ENCODE data around the gene DIAPH3.

Gene DIAPH3

DNA sequence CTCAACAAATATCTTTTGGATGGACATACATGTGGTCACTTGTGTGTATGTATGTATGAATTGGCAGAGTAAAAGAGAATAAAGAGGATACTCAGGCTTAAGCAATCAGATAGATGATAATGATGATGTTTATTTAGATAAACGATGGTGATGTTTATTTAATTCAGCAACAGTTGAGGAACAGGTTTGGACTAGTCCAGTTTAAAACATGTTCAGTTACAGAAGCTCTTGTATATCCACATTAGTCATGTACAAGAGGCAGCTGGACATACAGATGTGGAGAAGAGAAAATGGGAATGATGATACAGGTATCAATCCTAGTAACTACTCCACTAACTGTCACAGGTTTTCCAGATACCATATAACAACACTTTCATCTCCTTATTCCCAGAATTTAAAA, 232.1 kb downstream of the DIAPH3 start:
- in situ Hi-C loops (cut with HindIII; ENCODE audit: low pct_ligation_motif_present, low pct_unique_long_range_greater_than_20kb, low sequenced_read_pairs): no loop called here
- DNase-seq: no peak

DNA sequence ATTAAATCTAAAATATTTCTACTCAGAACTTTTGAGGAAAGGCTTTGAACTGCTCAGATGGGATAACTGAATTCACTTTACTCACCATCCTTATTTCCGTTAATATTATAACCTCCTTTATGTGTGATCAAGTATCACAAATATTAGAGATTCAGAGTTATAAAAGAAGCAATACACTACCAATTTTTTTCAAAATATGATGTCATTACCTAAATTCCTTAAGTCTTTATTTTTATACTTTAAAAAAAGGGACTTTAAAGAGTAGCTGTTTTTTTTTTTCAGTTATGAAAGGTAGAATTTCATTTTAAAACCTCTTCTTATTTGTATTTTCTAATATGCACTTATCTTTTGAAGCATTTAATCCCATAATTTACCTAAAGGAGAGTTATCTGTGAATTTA, 239.5 kb downstream of the DIAPH3 start:
- no peak for DNase-seq
- in situ Hi-C loops (cut with HindIII; ENCODE audit: low pct_ligation_motif_present, low pct_unique_long_range_greater_than_20kb, low sequenced_read_pairs): no loop called here

DNA sequence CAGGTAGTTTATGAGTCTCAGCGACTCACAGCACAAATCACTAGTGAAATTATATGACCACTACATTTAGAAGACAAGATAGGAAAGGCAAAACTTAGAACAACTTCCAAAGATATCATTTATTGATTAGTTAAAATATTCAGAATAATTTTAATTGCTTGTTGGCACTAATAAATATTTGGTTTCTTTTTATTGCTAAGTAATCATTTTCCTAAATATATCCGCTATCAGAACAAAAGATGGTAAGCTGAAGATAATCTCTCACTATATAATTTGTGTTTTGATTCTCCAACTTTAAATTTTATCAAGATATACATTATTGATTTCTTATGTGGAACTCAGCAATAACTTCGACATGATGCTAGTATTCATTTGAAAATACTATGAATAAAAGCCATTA, 248.5 kb downstream of the DIAPH3 start:
- no peak for DNase-seq
- in situ Hi-C loops (cut with HindIII; ENCODE audit: low pct_ligation_motif_present, low pct_unique_long_range_greater_than_20kb, low sequenced_read_pairs): no loop called here

DNA sequence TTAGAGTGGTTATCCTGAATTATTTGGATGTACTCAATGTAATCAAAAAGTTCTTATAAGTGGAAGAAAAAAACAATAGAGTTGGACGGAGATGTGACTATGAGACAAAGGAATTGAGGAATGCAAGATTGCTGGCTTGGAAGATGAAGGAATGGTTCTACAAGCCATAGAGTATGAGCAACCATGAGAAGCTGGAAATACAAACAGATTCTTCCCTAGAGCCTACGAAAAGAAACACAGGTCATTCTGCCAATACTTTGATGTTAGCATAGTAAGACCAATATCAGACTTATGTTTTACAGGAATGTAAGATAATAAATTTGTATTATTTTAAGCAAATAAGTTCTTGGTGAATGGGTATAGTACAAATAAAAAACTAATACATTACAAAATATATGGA, 249.2 kb downstream of the DIAPH3 start:
- no peak for DNase-seq
- in situ Hi-C loops (cut with HindIII; ENCODE audit: low pct_ligation_motif_present, low pct_unique_long_range_greater_than_20kb, low sequenced_read_pairs): no loop called here

GRCh38 chr13:59906413-59907049, 257.2 kb downstream of the DIAPH3 start:
- DNase-seq: peak; percentile 35
- in situ Hi-C loops (cut with HindIII; ENCODE audit: low pct_ligation_motif_present, low pct_unique_long_range_greater_than_20kb, low sequenced_read_pairs): no loop called here

- no peak for DNase-seq
- in situ Hi-C loops (cut with HindIII; ENCODE audit: low pct_ligation_motif_present, low pct_unique_long_range_greater_than_20kb, low sequenced_read_pairs): no loop called here
Observed at GRCh38 chr13:59901191-59901590, 262.5 kb downstream of the DIAPH3 start.

GRCh38 chr13:59898066-59898465, 265.7 kb downstream of the DIAPH3 start:
- no peak for DNase-seq
- in situ Hi-C loops (cut with HindIII; ENCODE audit: low pct_ligation_motif_present, low pct_unique_long_range_greater_than_20kb, low sequenced_read_pairs): no loop called here

- DNase-seq: no peak
- in situ Hi-C loops (cut with HindIII; ENCODE audit: low pct_ligation_motif_present, low pct_unique_long_range_greater_than_20kb, low sequenced_read_pairs): no loop called here
Observed at GRCh38 chr13:59893266-59893665, 270.5 kb downstream of the DIAPH3 start.

GRCh38 chr13:59891053-59891452, 272.7 kb downstream of the DIAPH3 start:
- in situ Hi-C loops (cut with HindIII; ENCODE audit: low pct_ligation_motif_present, low pct_unique_long_range_greater_than_20kb, low sequenced_read_pairs): no loop called here
- DNase-seq: no peak

DNA sequence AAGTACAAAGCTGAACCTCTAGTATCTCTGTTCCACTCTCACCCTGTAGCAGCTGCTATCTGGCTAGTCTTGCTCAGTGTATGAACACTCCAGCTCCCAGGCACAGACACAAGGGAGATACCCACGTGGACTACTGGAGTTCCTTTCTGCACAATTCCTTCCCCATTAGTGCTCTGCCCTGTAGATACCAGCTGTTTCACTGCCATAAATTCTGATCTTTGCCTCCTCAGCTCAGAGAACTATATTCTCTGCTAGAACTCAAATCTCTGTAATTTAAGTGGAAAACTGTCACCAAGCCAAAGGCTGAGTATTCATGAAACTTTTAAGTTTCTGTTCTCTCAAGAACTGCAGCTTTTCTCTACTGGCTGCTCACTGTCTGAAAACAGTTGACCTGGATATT, 273.7 kb downstream of the DIAPH3 start:
- DNase-seq: no peak
- in situ Hi-C loops (cut with HindIII; ENCODE audit: low pct_ligation_motif_present, low pct_unique_long_range_greater_than_20kb, low sequenced_read_pairs): no loop called here

DNA sequence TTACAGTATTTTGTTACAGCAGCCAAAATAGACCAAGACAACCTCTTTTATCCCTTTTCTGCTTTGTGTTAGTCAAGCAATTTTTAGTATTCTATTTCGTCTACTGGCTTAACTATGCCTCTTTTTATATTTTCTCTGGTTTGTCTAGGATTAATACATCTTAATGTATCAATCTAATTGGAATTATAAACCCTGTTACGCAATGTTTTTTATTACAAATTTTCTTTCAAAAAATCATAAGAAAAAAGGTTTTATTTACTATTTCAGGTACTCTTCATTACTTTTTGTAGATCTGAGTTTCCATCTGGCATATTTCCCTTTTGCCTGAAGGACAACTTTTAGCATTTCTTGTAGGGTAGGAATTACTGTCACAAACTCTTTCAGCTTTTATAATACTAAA, 275.3 kb downstream of the DIAPH3 start:
- DNase-seq: no peak
- in situ Hi-C loops (cut with HindIII; ENCODE audit: low pct_ligation_motif_present, low pct_unique_long_range_greater_than_20kb, low sequenced_read_pairs): no loop called here

DNA sequence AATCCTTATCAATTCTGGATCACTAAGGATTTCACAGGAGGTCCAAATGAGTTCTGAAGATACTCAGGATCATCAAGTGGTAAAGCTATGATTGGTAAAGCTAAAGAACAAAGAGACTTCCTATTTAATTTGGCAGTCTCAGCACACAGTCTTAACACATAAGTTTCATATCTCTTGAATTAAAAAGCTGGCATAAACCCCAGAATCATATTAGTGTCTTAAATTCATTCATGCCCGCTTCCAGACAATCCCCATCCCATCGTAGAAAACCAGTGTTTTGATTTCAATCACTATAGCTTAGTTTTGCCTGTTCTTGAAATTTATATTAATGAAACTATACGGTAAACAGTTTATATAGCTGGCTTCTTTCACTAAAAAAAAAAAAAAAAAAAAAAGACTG, 278.7 kb downstream of the DIAPH3 start:
- in situ Hi-C loops (cut with HindIII; ENCODE audit: low pct_ligation_motif_present, low pct_unique_long_range_greater_than_20kb, low sequenced_read_pairs): no loop called here
- DNase-seq: no peak

- in situ Hi-C loops (cut with HindIII; ENCODE audit: low pct_ligation_motif_present, low pct_unique_long_range_greater_than_20kb, low sequenced_read_pairs): no loop called here
- DNase-seq: no peak
Observed at GRCh38 chr13:59883885-59884284, 279.8 kb downstream of the DIAPH3 start.

GRCh38 chr13:59880468-59880867, 283.3 kb downstream of the DIAPH3 start:
- no peak for DNase-seq
- in situ Hi-C loops (cut with HindIII; ENCODE audit: low pct_ligation_motif_present, low pct_unique_long_range_greater_than_20kb, low sequenced_read_pairs): no loop called here

- no peak for DNase-seq
- in situ Hi-C loops (cut with HindIII; ENCODE audit: low pct_ligation_motif_present, low pct_unique_long_range_greater_than_20kb, low sequenced_read_pairs): no loop called here
Observed at GRCh38 chr13:59879281-59879680, 284.4 kb downstream of the DIAPH3 start.

DNA sequence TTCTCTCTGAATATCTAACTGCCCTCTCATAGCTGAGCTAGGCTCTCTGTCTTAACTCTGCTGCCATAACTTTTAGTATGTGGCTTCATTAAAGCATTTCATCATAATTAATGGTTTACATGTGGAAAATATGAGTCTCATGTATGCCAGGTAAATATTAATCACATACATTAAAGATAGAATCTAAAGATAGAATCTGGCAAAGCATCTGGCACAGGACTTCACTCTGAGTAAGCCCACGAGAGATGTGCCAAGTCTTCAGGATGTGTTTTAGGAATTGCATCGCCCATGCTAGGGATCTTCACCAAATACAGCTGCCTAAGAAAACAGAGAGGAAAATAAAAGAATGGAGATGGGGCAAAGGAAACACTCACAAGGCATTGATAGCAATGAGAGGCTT, 285.8 kb downstream of the DIAPH3 start:
- in situ Hi-C loops (cut with HindIII; ENCODE audit: low pct_ligation_motif_present, low pct_unique_long_range_greater_than_20kb, low sequenced_read_pairs): no loop called here
- no peak for DNase-seq

GRCh38 chr13:59874973-59875372, 288.8 kb downstream of the DIAPH3 start:
- DNase-seq: no peak

DNA sequence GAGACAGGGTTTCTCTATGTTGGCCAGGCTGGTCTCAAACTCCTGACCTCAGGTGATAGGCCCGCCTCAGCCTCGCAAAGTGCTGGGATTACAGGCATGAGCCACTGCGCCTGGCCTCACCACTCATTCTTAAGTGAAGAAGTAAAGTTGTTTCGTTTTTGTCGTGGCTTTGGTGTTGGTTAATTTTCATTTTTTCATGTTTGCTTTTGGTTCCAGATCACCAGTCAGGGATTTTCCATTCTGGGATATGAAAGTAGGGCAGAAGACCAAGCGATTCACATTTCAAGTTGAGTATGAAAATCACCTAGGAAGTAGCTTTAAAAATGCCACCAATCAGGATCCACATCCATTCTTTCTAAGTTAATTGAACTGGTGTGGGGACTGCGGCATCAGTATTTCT, 289.9 kb downstream of the DIAPH3 start:
- DNase-seq: no peak
- in situ Hi-C loops (cut with HindIII; ENCODE audit: low pct_ligation_motif_present, low pct_unique_long_range_greater_than_20kb, low sequenced_read_pairs): no loop called here

More at GRCh38 chr13:59874973-59875372, 288.8 kb downstream of the DIAPH3 start:
- in situ Hi-C loops (cut with HindIII; ENCODE audit: low pct_ligation_motif_present, low pct_unique_long_range_greater_than_20kb, low sequenced_read_pairs): no loop called here

DNA sequence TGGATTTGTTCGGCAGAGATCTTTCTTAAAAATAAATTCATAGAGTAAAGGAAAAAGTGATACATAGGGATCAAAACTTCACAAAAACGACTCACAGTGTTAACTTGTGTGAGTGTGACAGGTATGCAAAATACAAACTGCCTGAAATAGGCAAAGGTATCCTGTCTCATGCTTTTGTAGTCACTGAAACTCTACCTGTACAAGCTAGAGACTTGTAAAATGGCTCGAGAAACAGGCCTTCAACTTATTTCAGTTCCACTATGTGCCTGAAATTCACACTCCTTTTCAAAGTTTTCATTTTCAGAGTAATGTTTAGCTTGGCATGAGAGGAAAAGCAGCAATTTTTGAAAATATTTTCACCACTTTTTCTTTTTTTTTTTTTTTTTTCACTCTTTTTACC, 290.4 kb downstream of the DIAPH3 start:
- in situ Hi-C loops (cut with HindIII; ENCODE audit: low pct_ligation_motif_present, low pct_unique_long_range_greater_than_20kb, low sequenced_read_pairs): no loop called here
- DNase-seq: no peak

- in situ Hi-C loops (cut with HindIII; ENCODE audit: low pct_ligation_motif_present, low pct_unique_long_range_greater_than_20kb, low sequenced_read_pairs): no loop called here
- no peak for DNase-seq
Observed at GRCh38 chr13:59867867-59868266, 295.9 kb downstream of the DIAPH3 start.

- in situ Hi-C loops (cut with HindIII; ENCODE audit: low pct_ligation_motif_present, low pct_unique_long_range_greater_than_20kb, low sequenced_read_pairs): no loop called here
- no peak for DNase-seq
Observed at GRCh38 chr13:59865398-59865797, 298.3 kb downstream of the DIAPH3 start.
